HG03342 (cell line): ENCODE measurements around the gene PCBD2.
"Not testable (repeated sequence)": the region's sequence is repeated elsewhere in the genome, so short reads cannot be mapped to it uniquely, and the experiment has no call there.

Source experiments
- ATAC-seq: cut with Tn5 transposase; IDR thresholded peaks from one replicate; pipeline ENCODE4 v1.9.1; 2021; ENCODE audit warnings: mild to moderate bottlenecking, moderate library complexity; ENCODE audit not compliant: unreplicated experiment

The PCBD2 gene

GRCh38 chr5:134957920-134958608 is 53.1 kb downstream of the PCBD2 start:
- no peak for ATAC-seq

DNA sequence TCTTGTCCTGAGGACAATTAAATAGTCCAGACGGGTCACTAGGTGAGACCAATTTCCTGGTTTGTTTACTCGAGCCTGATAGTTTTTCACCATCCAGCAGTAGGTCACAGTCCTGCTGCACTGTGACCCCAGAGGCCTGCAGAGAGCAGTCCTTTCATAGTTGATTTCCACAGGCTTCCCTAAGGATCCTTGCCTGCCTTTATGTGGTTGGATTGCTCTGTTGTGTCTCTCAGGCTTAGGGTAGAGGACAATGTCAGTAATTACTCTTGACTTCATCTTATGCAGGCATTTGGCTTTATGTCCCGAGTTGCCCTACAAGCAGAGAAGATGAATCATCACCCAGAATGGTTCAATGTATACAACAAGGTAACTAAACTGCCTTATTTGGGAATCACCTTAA is 53.8 kb downstream of the PCBD2 start:
- no peak for ATAC-seq

- no peak for ATAC-seq
These were observed 58.2 kb downstream of the PCBD2 start for GRCh38 chr5:134963098-134963497.

- no peak for ATAC-seq
These were observed 59.7 kb downstream of the PCBD2 start for GRCh38 chr5:134964359-134965270.

DNA sequence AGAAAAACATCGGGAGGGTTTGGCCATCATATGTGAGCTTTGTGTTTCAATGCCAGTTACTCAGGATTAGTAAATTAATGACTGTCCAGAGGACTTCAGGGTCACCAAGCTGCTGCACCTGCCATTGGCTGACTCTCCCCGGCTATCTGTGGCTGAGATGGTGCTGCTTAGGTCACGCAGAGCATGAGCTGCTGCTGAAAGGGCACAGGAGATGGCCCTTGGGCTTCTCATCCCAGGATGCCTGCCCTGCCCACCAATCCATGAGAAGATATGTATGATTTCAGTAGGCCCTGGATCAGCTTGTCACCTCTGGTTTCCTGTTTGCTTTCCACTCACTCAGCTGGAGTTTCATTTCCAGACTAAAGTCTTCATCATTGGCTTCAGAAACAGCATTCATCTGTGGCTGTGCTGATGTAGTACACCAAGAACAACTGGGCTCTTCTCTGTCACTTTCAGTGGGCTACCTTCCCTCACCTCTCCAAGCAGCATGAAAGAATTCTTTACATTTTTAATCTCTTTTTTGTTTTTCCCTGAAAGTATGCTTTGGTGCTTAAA is 60.4 kb downstream of the PCBD2 start:
- ATAC-seq: no peak

DNA sequence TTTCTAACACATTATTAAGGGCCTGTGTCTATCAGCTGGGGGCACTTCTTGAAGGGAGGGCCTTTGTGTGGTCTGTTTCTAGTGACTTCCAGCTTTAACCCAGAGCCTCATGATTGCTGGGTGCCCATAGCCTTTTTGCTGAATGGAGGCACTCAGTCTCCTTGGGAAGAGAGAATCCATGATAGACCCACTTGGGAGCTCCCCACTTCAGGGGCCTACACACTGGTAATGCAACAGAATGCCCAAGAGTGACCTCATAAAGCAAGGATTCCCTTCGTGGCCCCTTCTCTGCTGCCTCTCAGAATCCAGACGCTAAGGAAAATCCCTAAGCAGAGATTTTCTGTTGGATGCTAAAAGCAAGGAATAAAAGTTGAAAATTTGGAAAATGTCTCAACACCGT is 62.7 kb downstream of the PCBD2 start, which contains the start of gene CATSPER3:
Gene CATSPER3, plus strand, starts transcription at position 301 of the 400 bp plus-strand sequence. Its CDS starts 85 bp downstream, at position 386.
- no peak for ATAC-seq

DNA sequence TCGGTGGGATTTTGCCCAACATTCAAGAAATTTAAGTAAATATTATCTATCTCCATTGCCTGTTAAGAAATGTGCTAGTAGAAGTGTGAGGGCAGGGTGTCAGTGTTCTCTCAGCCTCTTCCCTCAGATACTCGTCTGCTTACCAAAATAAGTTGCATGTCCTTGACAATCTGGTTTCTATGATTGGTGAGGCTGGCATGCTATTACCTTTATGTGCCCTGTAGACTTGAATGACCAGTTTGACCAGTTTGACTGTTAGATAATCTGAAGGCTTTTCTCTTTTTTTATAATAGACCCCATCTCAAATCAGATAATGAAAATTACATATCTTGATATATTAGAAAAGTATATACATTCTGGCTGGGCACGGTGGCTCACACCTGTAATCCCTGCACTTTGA is 63.1 kb downstream of the PCBD2 start:
- ATAC-seq: no peak

GRCh38 chr5:134969166-134969565 is 64.2 kb downstream of the PCBD2 start:
- no peak for ATAC-seq

DNA sequence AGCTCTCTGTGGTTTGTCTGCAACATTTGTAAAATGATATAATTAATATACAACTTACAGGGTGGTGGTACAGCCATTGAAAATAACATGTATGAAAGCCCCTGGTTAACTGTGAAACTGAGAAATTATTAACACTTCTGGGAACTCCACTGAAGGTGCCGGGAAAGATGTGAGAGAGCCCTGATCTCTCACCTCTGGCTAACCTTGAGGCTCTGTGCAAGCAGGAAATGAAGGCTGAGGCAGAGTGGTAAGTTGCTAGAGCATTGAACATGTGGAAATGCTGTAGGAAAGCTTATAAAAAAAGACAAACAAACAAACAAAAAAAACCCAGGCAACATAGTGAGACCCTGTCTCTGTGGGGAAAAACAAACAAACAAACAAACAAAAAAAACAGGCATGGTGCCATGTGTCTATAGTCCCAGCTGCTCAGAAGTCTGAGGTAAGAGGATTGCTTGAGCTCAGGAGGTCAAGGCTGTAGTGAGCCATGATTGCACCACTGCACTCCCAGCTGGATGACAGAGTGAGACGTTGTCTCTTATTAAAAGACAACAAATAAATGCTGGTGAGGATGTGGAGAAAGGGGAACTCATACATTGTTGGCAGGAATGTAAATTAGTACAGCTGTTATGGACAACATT is 70.3 kb downstream of the PCBD2 start:
- ATAC-seq: no peak

GRCh38 chr5:134975843-134976242 is 70.9 kb downstream of the PCBD2 start:
- no peak for ATAC-seq

- no peak for ATAC-seq
These were observed 71.9 kb downstream of the PCBD2 start for GRCh38 chr5:134976841-134977240.

DNA sequence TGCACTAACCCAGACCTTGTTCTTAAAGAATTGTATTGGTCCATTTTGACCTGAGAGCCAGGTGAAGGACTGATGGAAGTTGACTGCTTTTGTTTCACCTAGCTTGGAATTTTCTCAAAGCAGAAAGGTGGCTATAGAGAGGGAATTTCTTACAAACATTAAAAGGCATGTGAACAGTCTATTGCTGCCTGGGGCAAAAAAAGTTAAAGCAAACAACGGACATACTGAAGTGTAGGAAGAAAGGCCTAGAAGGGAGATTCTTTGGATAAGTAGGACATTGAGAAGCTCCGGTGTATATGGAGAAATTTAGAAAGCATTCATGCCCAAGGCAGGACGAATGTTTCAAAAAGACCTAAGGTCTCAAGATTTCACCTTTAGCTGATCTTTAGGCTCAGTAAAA is 74.5 kb downstream of the PCBD2 start:
- no peak for ATAC-seq

DNA sequence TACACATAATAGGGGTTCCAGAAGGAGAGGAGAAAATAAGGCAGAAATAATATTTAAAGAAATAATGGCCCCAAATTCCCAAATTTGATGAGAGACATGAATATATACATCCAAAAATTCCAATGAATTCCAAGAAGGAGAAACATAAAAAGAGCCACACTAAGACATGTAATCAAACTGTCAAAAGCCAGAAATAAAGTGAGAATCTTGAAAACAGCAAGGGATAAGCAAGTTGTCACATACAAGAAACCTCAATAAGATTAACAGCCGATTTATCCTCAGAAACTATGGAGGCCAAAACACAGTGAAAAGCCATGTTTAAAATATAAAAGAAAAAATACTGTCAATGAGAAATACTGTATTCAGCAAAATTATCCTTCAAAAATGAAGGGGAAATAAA is 77.3 kb downstream of the PCBD2 start:
- ATAC-seq: no peak

GRCh38 chr5:134989266-134989830 is 84.4 kb downstream of the PCBD2 start:
- no peak for ATAC-seq

DNA sequence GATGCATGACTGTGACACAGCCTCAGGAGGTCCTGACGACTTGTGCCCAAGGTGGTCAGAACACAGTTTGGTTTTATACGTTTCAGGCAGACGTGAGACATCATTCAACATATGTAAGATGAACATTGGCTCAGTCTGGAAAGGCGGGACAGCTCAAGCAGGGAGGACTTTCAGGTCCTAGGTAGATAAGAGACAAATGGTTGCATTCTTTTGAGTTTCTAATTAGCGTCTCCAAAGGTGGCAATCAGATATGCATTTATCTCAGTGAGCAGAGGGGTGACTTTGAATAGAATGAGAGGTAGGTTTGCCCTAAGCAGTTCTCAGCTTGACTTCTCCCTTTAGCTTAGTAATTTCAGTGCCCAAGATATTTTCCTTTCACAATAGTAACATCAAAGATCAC is 85.3 kb downstream of the PCBD2 start:
- ATAC-seq: not testable (repeated sequence)

DNA sequence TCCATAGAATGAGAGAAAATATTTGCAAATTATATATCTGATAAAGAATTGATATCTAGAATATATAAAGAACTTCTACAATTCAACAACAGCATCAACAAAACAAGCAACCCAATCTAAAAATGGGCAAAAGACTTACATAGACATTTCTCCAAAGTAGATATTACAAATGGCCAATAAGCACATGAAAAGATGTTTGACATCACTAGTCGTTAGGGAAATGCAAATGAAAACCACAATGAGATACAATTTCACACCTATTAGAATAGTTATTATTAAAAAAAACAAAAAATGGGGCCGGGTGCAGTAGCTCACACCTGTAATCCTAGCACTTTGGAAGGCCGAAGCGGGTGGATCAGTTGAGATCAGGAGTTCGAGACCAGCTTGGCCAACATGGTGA is 87.2 kb downstream of the PCBD2 start:
- ATAC-seq: no peak

DNA sequence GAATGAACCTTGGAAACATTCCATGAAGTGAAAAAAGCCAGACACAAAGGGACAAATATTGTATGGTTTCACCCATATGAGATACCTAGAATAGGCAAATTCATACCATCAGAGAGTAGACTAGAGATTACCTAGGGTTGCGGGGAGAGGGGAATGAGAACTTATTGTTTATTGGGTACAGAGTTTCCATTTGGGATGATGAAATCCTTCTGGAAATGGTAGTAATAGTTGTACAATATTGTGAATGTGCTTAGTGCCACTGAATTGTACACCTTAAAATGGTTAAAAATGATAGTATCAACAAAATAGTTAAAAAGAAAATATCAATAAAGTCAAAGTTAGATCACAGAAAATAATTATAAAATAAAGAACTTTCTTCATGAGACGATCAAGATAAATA is 88.2 kb downstream of the PCBD2 start:
- ATAC-seq: no peak

GRCh38 chr5:134994560-134995156 is 89.7 kb downstream of the PCBD2 start:
- no peak for ATAC-seq

DNA sequence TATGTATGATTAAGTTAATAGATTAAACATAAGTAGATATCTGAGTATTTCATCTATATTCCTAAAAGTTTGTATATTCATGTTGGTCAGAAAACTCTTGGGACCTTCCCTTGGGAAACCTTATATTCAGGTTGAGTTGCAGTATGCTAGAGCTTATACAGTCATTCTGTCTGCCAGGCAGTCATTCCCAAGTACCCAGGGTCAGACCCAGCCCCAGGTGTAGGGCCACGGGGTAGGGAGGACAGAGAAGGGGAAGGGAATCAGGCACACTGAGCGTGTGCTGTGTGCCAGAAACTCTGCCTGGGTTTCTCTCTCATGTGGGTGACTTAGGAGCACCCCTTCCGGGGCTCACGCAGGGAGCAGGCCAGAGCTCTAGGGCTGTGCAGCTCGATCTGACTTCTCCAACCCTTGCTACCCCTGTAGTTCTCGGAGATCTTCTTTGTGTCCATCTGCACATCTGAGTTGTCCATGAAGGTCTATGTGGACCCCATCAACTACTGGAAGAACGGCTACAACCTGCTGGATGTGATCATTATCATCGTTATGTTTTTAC is 91.0 kb downstream of the PCBD2 start:
- no peak for ATAC-seq

GRCh38 chr5:134997015-134997414 is 92.1 kb downstream of the PCBD2 start:
- ATAC-seq: no peak
